HL-60 (cell line): ENCODE data around the gene RAX2.
"Not testable (repeated sequence)": the region's sequence is repeated elsewhere in the genome, so short reads cannot be mapped to it uniquely, and the experiment has no call there.

Experiments
- DNase-seq, 2 experiments: peaks; one replicate each; pipeline ENCODE4 v3.0.0-alpha.2; 2010 to 2020; ENCODE audit warnings: low read depth in 1 of 2, low spot score in 1 of 2
- H3K27ac ChIP-seq: fragments of 250-450 bp; sonication (Bioruptor Pico); replicated peaks from 2 replicates; pipeline ENCODE4 v1.5.1; 2020; ENCODE audit warnings: mild to moderate bottlenecking, moderate library complexity
- H3K27me3 ChIP-seq: fragments of 250-450 bp; sonication (Bioruptor Pico); 2 replicates; pipeline ENCODE4 v1.5.1; 2021; ENCODE audit warnings: mild to moderate bottlenecking, moderate library complexity; ENCODE audit not compliant: insufficient read depth, poor library complexity, severe bottlenecking
- H3K4me3 ChIP-seq: replicated peaks from 2 replicates; pipeline ENCODE4 v1.5.1; 2011; ENCODE audit warnings: mild to moderate bottlenecking, control low read depth, low read length; ENCODE audit not compliant: insufficient read depth
- GABPA ChIP-seq: IDR thresholded peaks from 2 replicates; pipeline ENCODE4 v1.6.1; 2012; ENCODE audit warnings: low read depth
- POLR2AphosphoS5 ChIP-seq: IDR thresholded peaks from 2 replicates; pipeline ENCODE4 v1.6.1; 2012; ENCODE audit warnings: low read depth
- SPI1 ChIP-seq: IDR thresholded peaks from 2 replicates; pipeline ENCODE4 v1.6.1; 2012; ENCODE audit warnings: low read depth, mild to moderate bottlenecking, borderline replicate concordance
- TF ChIP-seq, protein P1 (sequence below): IDR thresholded peaks from one replicate; pipeline ENCODE4 v1.5.1; 2011; ENCODE audit warnings: low read length, control low read depth, inconsistent platforms; ENCODE audit not compliant: insufficient read depth
- TF ChIP-seq, protein P2 (sequence below): IDR thresholded peaks from 2 replicates; pipeline ENCODE4 v1.6.1; 2012; ENCODE audit warnings: low read depth; ENCODE audit not compliant: insufficient replicate concordance

RAX2 gene

DNA sequence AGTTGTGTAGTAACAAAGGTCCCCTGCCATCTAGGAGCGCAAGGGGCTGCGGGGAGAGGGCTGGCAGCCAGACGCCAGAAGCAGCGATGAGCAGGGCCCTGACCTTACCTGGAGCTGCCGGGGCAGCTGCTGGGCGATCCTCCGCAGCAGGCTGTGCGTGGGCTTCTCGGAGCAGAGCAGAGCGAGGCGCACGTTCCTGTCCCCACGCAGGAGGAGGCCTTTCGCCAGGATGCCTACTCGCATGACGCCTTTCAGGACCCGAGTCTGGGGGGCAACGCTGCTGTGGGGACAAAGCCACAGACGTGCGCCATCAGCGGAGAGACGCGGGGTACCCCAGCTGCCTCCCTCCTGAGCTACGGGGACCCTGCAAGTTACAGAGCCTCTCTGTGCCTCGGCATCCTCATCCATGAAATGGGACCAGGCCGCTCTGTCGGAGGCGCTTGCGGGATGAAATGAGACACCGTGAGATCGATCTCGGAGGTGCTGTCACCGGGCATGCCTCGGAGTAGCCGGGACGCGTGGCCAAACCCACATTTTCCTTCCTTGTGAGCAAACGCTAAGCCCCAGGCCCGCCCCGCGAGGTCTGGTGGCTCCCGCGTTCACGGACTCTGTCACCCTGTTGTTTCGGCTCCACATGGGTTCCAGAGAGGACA lies 44.7 kb upstream of the RAX2 start:
- no peak for TF ChIP-seq SPI1
- TF ChIP-seq GABPA, result no peak
- TF ChIP-seq POLR2AphosphoS5, result no peak
- TF ChIP-seq, protein P1, sequence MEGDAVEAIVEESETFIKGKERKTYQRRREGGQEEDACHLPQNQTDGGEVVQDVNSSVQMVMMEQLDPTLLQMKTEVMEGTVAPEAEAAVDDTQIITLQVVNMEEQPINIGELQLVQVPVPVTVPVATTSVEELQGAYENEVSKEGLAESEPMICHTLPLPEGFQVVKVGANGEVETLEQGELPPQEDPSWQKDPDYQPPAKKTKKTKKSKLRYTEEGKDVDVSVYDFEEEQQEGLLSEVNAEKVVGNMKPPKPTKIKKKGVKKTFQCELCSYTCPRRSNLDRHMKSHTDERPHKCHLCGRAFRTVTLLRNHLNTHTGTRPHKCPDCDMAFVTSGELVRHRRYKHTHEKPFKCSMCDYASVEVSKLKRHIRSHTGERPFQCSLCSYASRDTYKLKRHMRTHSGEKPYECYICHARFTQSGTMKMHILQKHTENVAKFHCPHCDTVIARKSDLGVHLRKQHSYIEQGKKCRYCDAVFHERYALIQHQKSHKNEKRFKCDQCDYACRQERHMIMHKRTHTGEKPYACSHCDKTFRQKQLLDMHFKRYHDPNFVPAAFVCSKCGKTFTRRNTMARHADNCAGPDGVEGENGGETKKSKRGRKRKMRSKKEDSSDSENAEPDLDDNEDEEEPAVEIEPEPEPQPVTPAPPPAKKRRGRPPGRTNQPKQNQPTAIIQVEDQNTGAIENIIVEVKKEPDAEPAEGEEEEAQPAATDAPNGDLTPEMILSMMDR, result no peak
- TF ChIP-seq, protein P2, sequence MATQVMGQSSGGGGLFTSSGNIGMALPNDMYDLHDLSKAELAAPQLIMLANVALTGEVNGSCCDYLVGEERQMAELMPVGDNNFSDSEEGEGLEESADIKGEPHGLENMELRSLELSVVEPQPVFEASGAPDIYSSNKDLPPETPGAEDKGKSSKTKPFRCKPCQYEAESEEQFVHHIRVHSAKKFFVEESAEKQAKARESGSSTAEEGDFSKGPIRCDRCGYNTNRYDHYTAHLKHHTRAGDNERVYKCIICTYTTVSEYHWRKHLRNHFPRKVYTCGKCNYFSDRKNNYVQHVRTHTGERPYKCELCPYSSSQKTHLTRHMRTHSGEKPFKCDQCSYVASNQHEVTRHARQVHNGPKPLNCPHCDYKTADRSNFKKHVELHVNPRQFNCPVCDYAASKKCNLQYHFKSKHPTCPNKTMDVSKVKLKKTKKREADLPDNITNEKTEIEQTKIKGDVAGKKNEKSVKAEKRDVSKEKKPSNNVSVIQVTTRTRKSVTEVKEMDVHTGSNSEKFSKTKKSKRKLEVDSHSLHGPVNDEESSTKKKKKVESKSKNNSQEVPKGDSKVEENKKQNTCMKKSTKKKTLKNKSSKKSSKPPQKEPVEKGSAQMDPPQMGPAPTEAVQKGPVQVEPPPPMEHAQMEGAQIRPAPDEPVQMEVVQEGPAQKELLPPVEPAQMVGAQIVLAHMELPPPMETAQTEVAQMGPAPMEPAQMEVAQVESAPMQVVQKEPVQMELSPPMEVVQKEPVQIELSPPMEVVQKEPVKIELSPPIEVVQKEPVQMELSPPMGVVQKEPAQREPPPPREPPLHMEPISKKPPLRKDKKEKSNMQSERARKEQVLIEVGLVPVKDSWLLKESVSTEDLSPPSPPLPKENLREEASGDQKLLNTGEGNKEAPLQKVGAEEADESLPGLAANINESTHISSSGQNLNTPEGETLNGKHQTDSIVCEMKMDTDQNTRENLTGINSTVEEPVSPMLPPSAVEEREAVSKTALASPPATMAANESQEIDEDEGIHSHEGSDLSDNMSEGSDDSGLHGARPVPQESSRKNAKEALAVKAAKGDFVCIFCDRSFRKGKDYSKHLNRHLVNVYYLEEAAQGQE, result no peak
- no peak for DNase-seq
- no peak overlapping the region for H3K27ac ChIP-seq

DNA sequence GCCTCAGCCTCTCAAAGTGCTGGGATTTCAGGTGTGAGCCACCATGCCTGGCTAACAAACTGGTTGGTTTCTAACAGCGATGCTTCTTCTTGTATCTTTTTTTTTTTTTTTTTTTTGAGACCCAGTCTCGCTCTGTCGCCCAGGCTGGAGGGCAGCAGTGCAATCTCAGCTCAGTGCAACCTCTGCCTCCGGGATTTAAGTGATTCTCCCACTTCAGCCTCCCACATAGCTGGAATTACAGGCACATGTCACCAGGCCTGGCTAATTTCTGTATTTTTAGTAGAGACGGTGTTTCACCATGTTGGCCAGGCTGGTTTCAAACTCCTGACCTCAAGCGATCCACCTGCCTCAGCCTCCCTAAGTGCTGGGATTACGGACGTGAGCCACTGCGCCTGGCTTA lies 44.1 kb upstream of the RAX2 start:
- not testable (repeated sequence) for H3K27ac ChIP-seq, DNase-seq, H3K4me3 ChIP-seq, H3K27me3 ChIP-seq

More for the DNA sequence above, 44.7 kb upstream of the RAX2 start:
- Histone ChIP-seq H3K27me3 (no peaks in the 10 kb centered on the region), H3K4me3 (no peak overlapping the region)

DNA sequence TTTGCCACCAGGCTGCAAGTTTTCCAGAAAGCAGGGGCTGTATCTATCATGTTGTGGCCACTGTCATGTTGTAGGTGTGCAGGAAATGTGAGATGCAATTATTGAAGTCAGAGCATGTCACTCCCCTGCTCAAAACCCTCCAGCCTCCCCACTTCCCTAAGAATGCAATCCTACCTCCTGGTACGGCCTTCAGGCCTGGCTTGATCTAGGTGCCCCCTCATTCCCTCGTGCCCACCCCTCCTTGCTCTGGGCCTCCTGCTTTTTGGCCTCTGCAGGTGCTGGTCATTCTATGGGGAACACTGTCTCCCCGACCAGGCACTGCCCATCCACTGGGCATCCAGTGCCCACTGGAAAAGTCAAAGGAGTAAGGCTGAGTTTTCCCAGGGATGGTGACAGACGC lies 42.6 kb upstream of the RAX2 start:
- Histone ChIP-seq H3K4me3 (no peak overlapping the region), H3K27me3 (no peaks in the 10 kb centered on the region), H3K27ac (no peak overlapping the region)
- TF ChIP-seq, protein P2, result no peak
- no peak for TF ChIP-seq POLR2AphosphoS5
- no peak for TF ChIP-seq SPI1
- TF ChIP-seq GABPA, result no peak
- TF ChIP-seq, protein P1, result no peak
- no peak for DNase-seq

DNA sequence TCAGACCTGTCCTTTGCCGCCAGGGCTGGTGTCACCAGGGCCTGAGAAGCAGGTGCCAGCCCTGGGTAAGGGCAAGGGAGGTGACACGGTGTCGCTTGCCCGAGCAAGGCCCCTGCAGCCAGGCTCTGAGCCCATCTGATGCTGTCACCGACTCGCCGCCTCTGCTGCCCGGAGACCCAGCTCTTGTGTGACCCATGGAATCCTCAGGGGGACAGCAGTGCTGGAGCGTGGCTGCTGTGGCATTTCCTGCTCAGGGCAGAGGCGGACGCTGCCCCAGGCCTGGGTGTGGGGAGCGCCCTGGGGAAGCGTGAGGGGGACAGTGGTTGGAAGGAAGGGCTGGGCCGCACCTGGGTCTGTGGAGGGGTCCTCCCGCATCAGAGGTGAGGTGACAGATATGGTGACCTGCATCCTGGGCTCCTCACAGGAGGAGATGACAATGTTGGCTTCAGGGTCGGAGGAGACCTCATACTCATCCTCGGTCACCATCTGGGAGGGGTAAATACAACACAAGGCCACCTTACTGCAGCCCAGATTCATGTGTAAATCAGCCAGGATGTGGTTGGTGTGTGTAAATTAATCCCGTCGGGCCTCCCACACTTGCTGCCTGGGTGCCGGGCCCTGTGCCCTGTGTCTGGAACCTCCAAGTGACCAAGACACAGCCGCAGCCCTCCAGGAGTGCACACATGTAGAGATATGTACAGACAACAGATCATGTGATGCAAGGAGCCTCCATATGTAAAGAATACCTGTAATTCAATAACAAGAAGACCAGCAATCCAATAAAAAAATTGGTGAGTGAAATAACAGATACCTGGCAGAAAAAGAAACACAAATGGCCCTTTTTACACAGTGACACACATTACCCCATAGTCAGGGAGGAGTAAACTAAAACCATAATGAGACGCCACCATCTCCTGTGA lies 41.7 kb upstream of the RAX2 start:
- no peak overlapping the region for H3K4me3 ChIP-seq
- no peak overlapping the region for H3K27ac ChIP-seq
- no peak for DNase-seq
- H3K27me3 ChIP-seq, result no peaks in the 10 kb centered on the region
- TF ChIP-seq, protein P1, result no peak
- TF ChIP-seq SPI1 (no peak), GABPA (no peak), POLR2AphosphoS5 (no peak)
- TF ChIP-seq, protein P2, result no peak
